SK-N-SH treated with all-trans-retinoic acid at 6 μM for 48 hours (cell line): Measurements from ENCODE around the gene STAMBP.

Experiments used
- ATAC-seq: fragments of 200-7000 bp; cut with Tn5 transposase; 3 replicates; pipeline ENCODE4 v1.9.1; 2020; ENCODE audit warnings: mild to moderate bottlenecking, moderate library complexity
- ARNTL ChIP-seq: fragments of 450-650 bp; formaldehyde crosslinking; IDR thresholded peaks from 2 replicates; pipeline ENCODE4 v1.5.0; 2020; ENCODE audit warnings: low read depth, mild to moderate bottlenecking, moderate library complexity, borderline replicate concordance
- CREB5 ChIP-seq: fragments of 250-450 bp; sonication (Bioruptor Pico); IDR thresholded peaks from 2 replicates; pipeline ENCODE4 v1.5.1; 2020; ENCODE audit warnings: low read depth, mild to moderate bottlenecking, moderate library complexity
- CSDC2 ChIP-seq: fragments of 250-450 bp; sonication (Bioruptor Pico); IDR thresholded peaks from 2 replicates; pipeline ENCODE4 v1.5.0; 2020; ENCODE audit warnings: mild to moderate bottlenecking, moderate library complexity
- CSRNP3 ChIP-seq: fragments of 250-450 bp; sonication (Bioruptor Pico); IDR thresholded peaks from 2 replicates; pipeline ENCODE4 v1.5.1; 2021; ENCODE audit warnings: mild to moderate bottlenecking, moderate library complexity
- GLIS3 ChIP-seq: fragments of 250-450 bp; sonication (Bioruptor Pico); IDR thresholded peaks from 2 replicates; pipeline ENCODE4 v1.5.0; 2020; ENCODE audit warnings: mild to moderate bottlenecking, moderate library complexity
- ISL1 ChIP-seq: fragments of 250-450 bp; sonication (Bioruptor Pico); IDR thresholded peaks from 2 replicates; pipeline ENCODE4 v2.1.2; 2022; ENCODE audit warnings: mild to moderate bottlenecking, moderate library complexity
- PATZ1 ChIP-seq: fragments of 250-450 bp; sonication (Bioruptor Pico); IDR thresholded peaks from 2 replicates; pipeline ENCODE4 v1.8.0; 2020; ENCODE audit warnings: mild to moderate bottlenecking, moderate library complexity, borderline replicate concordance
- POU6F1 ChIP-seq: fragments of 250-450 bp; sonication (Bioruptor Pico); IDR thresholded peaks from 2 replicates; pipeline ENCODE4 v1.8.0; 2021; ENCODE audit warnings: low read depth, mild to moderate bottlenecking, moderate library complexity, borderline replicate concordance
- PPARA ChIP-seq: fragments of 250-450 bp; sonication (Bioruptor Pico); IDR thresholded peaks from 2 replicates; pipeline ENCODE4 v1.5.0; 2020; ENCODE audit warnings: mild to moderate bottlenecking, borderline replicate concordance
- RARB ChIP-seq: fragments of 250-450 bp; sonication (Bioruptor Pico); IDR thresholded peaks from 2 replicates; pipeline ENCODE4 v1.8.0; 2021; ENCODE audit warnings: mild to moderate bottlenecking, moderate library complexity
- SNAI2 ChIP-seq: fragments of 250-450 bp; sonication (Bioruptor Pico); IDR thresholded peaks from 2 replicates; pipeline ENCODE4 v1.5.0; 2020; ENCODE audit warnings: mild to moderate bottlenecking, moderate library complexity
- TCF4 ChIP-seq: fragments of 250-450 bp; sonication (Bioruptor Pico); IDR thresholded peaks from 2 replicates; pipeline ENCODE4 v1.8.0; 2021; ENCODE audit warnings: mild to moderate bottlenecking, moderate library complexity, borderline replicate concordance
- TOX ChIP-seq: fragments of 250-450 bp; sonication (Bioruptor Pico); IDR thresholded peaks from 2 replicates; pipeline ENCODE4 v1.8.0; 2021; ENCODE audit warnings: mild to moderate bottlenecking, moderate library complexity, borderline replicate concordance
- TSHZ2 ChIP-seq: fragments of 250-450 bp; sonication (Bioruptor Pico); IDR thresholded peaks from 2 replicates; pipeline ENCODE4 v1.5.0; 2020; ENCODE audit warnings: mild to moderate bottlenecking, moderate library complexity
- ZC3H10 ChIP-seq: fragments of 250-450 bp; sonication (Bioruptor Pico); IDR thresholded peaks from 2 replicates; pipeline ENCODE4 v1.5.1; 2021; ENCODE audit warnings: mild to moderate bottlenecking, moderate library complexity
- ZFP3 ChIP-seq: fragments of 250-450 bp; sonication (Bioruptor Pico); IDR thresholded peaks from 2 replicates; pipeline ENCODE4 v1.5.0; 2020; ENCODE audit warnings: mild to moderate bottlenecking, moderate library complexity
- ZFP30 ChIP-seq: fragments of 450-650 bp; formaldehyde crosslinking; IDR thresholded peaks from 2 replicates; pipeline ENCODE4 v1.5.0; 2022; ENCODE audit warnings: mild to moderate bottlenecking, moderate library complexity
- ZNF565 ChIP-seq: fragments of 450-650 bp; formaldehyde crosslinking; conservative IDR thresholded peaks from 2 replicates; pipeline ENCODE4 v1.5.0; 2020; ENCODE audit warnings: low read depth, mild to moderate bottlenecking, moderate library complexity
- ZNF70 ChIP-seq: fragments of 450-650 bp; formaldehyde crosslinking; IDR thresholded peaks from 2 replicates; pipeline ENCODE4 v1.5.0; 2020; ENCODE audit warnings: mild to moderate bottlenecking, moderate library complexity
- ZNF8 ChIP-seq: fragments of 450-650 bp; formaldehyde crosslinking; IDR thresholded peaks from 2 replicates; pipeline ENCODE4 v1.5.0; 2020; ENCODE audit warnings: mild to moderate bottlenecking, moderate library complexity

Gene STAMBP

GRCh38 chr2:73828818-73829570, at the start of gene STAMBP:
Gene STAMBP (plus strand): TSS chr2:73828961. CDS start chr2:73830857, 1,896 bp downstream.
- TF ChIP-seq TSHZ2 (CRISPR knock-in tag) (no peak), PPARA (no peak), ZNF70 (CRISPR knock-in tag) (no peak), ZC3H10 (CRISPR knock-in tag) (no peak), CSDC2 (CRISPR knock-in tag) (no peak), ISL1 (CRISPR knock-in tag) (no peak), ZFP3 (no peak), ZNF565 (no peak), GLIS3 (no peak), CREB5 (CRISPR knock-in tag) (no peak), ARNTL (no peak), SNAI2 (CRISPR knock-in tag) (no peak), PATZ1 (no peak), POU6F1 (CRISPR knock-in tag) (no peak), ZNF8 (CRISPR knock-in tag) (no peak), ZFP30 (CRISPR knock-in tag) (no peak), RARB (CRISPR knock-in tag) (no peak), TOX (CRISPR knock-in tag) (no peak)
- peak; percentile 89 for ATAC-seq

GRCh38 chr2:73779467-73780236, 49.1 kb upstream of the STAMBP start, which contains the start of gene DUSP11:
Gene DUSP11 (minus strand): TSS chr2:73780103. CDS start chr2:73779974, 129 bp downstream.
- TF ChIP-seq ZFP30 (CRISPR knock-in tag) (no peak), POU6F1 (CRISPR knock-in tag) (no peak), ISL1 (CRISPR knock-in tag) (no peak), TSHZ2 (CRISPR knock-in tag) (no peak), GLIS3 (no peak), RARB (CRISPR knock-in tag) (no peak), ZC3H10 (CRISPR knock-in tag) (no peak), CSRNP3 (CRISPR knock-in tag) (no peak), ZNF565 (no peak), SNAI2 (CRISPR knock-in tag) (no peak), TCF4 (CRISPR knock-in tag) (no peak), PPARA (no peak), ZNF70 (CRISPR knock-in tag) (no peak), ZNF8 (CRISPR knock-in tag) (no peak)
- peak; percentile 98 for ATAC-seq
